Measurements from ENCODE around the gene CDH16.
"Not testable (repeated sequence)": the region's sequence is repeated elsewhere in the genome, so short reads cannot be mapped to it uniquely, and the experiment has no call there.

DNA sequence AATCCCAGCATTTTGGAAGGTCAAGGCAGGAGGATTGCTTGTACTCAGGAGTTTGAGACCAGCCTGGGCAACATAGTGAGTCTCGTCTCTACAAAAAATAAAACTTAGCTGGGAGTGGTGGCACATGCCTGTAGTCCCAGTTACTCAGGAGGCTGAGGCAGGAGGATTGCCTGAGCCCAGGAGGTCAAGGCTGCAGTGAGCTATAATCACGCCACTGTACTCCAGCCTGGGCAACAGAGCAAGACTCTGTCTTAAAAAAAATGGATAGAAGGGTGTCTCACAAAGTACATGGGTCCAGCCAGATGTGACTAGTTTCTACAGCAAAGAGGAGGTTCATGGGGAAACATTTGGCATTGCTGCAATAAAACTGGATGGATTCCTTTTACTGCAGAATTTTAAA lies 47.3 kb downstream of the CDH16 start:
- not testable (repeated sequence) for TF ChIP-seq JUN (IDR thresholded peaks at IDR 0.05; ENCODE audit: borderline replicate concordance, insufficient read depth, insufficient read length, low read depth); POLR2A (IDR thresholded peaks at IDR 0.05; ENCODE audit: low read depth, low read length); MYC (IDR thresholded peaks at IDR 0.05; ENCODE audit: low read depth, low read length); POLR2AphosphoS5 (IDR thresholded peaks at IDR 0.05; ENCODE audit: insufficient read depth, low read depth, low read length); EZH2 (IDR thresholded peaks at IDR 0.05; ENCODE audit: borderline replicate concordance, low read depth, low read length, severe bottlenecking); GATA2 (IDR thresholded peaks at IDR 0.05; ENCODE audit: insufficient read depth, insufficient read length, low read depth, low read length); FOS (IDR thresholded peaks at IDR 0.05; ENCODE audit: borderline replicate concordance, insufficient read depth, low read length)
- TF ChIP-seq, protein P1, sequence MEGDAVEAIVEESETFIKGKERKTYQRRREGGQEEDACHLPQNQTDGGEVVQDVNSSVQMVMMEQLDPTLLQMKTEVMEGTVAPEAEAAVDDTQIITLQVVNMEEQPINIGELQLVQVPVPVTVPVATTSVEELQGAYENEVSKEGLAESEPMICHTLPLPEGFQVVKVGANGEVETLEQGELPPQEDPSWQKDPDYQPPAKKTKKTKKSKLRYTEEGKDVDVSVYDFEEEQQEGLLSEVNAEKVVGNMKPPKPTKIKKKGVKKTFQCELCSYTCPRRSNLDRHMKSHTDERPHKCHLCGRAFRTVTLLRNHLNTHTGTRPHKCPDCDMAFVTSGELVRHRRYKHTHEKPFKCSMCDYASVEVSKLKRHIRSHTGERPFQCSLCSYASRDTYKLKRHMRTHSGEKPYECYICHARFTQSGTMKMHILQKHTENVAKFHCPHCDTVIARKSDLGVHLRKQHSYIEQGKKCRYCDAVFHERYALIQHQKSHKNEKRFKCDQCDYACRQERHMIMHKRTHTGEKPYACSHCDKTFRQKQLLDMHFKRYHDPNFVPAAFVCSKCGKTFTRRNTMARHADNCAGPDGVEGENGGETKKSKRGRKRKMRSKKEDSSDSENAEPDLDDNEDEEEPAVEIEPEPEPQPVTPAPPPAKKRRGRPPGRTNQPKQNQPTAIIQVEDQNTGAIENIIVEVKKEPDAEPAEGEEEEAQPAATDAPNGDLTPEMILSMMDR (IDR thresholded peaks at IDR 0.05; ENCODE audit: extremely low read depth in 1 of 2, insufficient read depth in 1 of 2, low read depth in 1 of 2, low read length in 2 of 2): not testable (repeated sequence)
- TF ChIP-seq, protein P2, sequence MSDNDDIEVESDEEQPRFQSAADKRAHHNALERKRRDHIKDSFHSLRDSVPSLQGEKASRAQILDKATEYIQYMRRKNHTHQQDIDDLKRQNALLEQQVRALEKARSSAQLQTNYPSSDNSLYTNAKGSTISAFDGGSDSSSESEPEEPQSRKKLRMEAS (IDR thresholded peaks at IDR 0.05; ENCODE audit: insufficient read depth, insufficient read length): not testable (repeated sequence)
